ENCODE measurements around the gene ATP2B2. TPM values are rescaled to one million over a fixed set of nuclear protein-coding genes. Genes with fewer than 3 reads are reported as not detected.

ATP2B2 gene
- total RNA-seq, 1 experiment from 2014 or later = not detected

DNA sequence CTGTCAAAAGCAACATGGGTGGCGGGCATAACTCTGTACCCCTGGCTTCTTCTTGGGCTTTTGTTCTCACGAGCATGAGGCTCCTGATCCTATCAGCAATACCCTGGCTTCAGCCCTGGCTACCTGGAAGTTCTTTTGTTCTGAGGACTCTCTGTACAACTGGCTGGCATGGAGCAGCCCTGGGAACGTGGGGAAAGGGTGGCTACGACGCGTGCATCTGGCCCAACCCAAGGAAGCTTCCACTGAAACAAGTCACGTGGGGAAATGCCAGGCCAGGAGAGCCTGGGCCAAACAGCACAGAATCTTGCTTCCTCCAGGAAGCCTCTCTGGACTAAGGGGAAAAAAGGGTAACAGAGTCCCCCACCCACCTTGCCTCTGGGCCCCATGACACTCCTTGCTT, 22.7 kb upstream of the ATP2B2 start:
- intact Hi-C loops (cut with micrococcal nuclease; ENCODE audit: unreplicated experiment) = no loop called here
- BruUV-seq (replicated peaks) = no TSS peak
- Mint-ChIP-seq H3K27me3 (ENCODE audit: insufficient read depth, unreplicated experiment) (peaks cover 24% of the 10 kb centered on the region), H3K4me3 (ENCODE audit: unreplicated experiment) (no peak overlapping the region), H3K9me3 (ENCODE audit: unreplicated experiment) (no peaks in the 10 kb centered on the region), H3K4me1 (ENCODE audit: low read depth, unreplicated experiment) (no peaks in the 10 kb centered on the region), H3K27ac (ENCODE audit: unreplicated experiment) (no peak overlapping the region), H3K36me3 (ENCODE audit: insufficient read depth, unreplicated experiment) (no peaks in the 10 kb centered on the region)
- H3K4me3 ChIP-seq (ENCODE audit: low read depth, low read length) = no peak overlapping the region
- no peak for DNase-seq
- POLR2A ChIA-PET = no interaction called here
- CTCF ChIA-PET = no interaction called here
- no peaks in the 10 kb centered on the region for H3K9me3 ChIP-seq
- no peaks in the 10 kb centered on the region for H3K36me3 ChIP-seq (ENCODE audit: control insufficient read depth, insufficient read depth, low read length)
- no peaks in the 10 kb centered on the region for H3K4me1 ChIP-seq
- TF ChIP-seq, protein P1, sequence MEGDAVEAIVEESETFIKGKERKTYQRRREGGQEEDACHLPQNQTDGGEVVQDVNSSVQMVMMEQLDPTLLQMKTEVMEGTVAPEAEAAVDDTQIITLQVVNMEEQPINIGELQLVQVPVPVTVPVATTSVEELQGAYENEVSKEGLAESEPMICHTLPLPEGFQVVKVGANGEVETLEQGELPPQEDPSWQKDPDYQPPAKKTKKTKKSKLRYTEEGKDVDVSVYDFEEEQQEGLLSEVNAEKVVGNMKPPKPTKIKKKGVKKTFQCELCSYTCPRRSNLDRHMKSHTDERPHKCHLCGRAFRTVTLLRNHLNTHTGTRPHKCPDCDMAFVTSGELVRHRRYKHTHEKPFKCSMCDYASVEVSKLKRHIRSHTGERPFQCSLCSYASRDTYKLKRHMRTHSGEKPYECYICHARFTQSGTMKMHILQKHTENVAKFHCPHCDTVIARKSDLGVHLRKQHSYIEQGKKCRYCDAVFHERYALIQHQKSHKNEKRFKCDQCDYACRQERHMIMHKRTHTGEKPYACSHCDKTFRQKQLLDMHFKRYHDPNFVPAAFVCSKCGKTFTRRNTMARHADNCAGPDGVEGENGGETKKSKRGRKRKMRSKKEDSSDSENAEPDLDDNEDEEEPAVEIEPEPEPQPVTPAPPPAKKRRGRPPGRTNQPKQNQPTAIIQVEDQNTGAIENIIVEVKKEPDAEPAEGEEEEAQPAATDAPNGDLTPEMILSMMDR (IDR thresholded peaks at IDR 0.05; ENCODE audit: insufficient read depth in 1 of 2, low read depth in 1 of 2, low read length in 1 of 2, severe bottlenecking in 1 of 2, unreplicated experiment in 1 of 2) = no peak
- H3K27me3 ChIP-seq (replicated peaks; ENCODE audit: control insufficient read depth, insufficient read depth, low read length) = no peaks in the 10 kb centered on the region; the same call in 1 of the 2 replicates

DNA sequence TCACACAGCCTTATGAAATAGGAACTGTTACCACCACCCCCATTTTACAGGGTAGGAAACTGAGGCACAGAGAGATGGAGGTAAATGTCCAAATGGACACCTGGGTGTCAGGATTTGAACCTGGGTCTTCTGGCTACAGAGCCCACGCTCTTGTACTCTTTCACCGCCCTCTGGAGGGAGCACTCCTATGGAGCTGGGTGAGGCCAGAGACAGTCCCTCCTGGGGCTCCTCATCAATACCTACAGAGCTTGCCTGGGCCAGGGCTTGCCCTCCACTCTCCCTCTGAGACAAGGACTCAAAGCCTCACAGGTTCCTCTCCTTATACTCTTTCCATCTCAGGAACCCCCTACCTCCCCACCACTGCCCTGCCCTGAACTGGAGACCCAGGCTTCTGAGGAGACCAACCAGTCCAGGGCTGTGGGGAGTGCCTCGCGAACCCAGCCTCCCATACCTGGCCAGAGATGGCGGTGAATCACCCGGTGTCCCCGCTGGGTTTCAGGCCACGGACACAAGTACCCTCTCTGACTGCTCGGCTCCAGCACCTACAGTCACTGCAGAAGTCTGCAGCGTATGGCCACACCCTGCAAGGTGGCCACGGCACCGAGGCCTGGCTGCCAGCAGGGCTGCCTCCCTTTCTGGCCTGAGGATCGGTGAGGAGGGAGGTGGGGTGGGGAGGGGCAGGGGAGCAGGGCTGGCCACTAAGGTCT, 22.1 kb upstream of the ATP2B2 start:
- Histone ChIP-seq H3K9me3 (no peaks in the 10 kb centered on the region), H3K4me3 (ENCODE audit: low read depth, low read length) (no peak overlapping the region), H3K4me1 (no peaks in the 10 kb centered on the region), H3K27me3 (replicated peaks; ENCODE audit: control insufficient read depth, insufficient read depth, low read length) (no peaks in the 10 kb centered on the region; the same call in none of the 2 replicates), H3K36me3 (ENCODE audit: control insufficient read depth, insufficient read depth, low read length) (no peaks in the 10 kb centered on the region)
- ChIA-PET CTCF (no interaction called here), POLR2A (no interaction called here)
- H3K27ac Mint-ChIP-seq (ENCODE audit: unreplicated experiment) = no peak overlapping the region
- H3K4me1 Mint-ChIP-seq (ENCODE audit: low read depth, unreplicated experiment) = no peaks in the 10 kb centered on the region
- no peak for DNase-seq
- H3K36me3 Mint-ChIP-seq (ENCODE audit: insufficient read depth, unreplicated experiment) = no peaks in the 10 kb centered on the region
- no peaks in the 10 kb centered on the region for H3K9me3 Mint-ChIP-seq (ENCODE audit: unreplicated experiment)
- TF ChIP-seq, protein P1 (IDR thresholded peaks at IDR 0.05; ENCODE audit: insufficient read depth in 1 of 2, low read depth in 1 of 2, low read length in 1 of 2, severe bottlenecking in 1 of 2, unreplicated experiment in 1 of 2) = no peak
- peaks cover 24% of the 10 kb centered on the region for H3K27me3 Mint-ChIP-seq (ENCODE audit: insufficient read depth, unreplicated experiment)
- intact Hi-C loops (cut with micrococcal nuclease; ENCODE audit: unreplicated experiment) = no loop called here
- H3K4me3 Mint-ChIP-seq (ENCODE audit: unreplicated experiment) = no peak overlapping the region
- no TSS peak for BruUV-seq (replicated peaks)

DNA sequence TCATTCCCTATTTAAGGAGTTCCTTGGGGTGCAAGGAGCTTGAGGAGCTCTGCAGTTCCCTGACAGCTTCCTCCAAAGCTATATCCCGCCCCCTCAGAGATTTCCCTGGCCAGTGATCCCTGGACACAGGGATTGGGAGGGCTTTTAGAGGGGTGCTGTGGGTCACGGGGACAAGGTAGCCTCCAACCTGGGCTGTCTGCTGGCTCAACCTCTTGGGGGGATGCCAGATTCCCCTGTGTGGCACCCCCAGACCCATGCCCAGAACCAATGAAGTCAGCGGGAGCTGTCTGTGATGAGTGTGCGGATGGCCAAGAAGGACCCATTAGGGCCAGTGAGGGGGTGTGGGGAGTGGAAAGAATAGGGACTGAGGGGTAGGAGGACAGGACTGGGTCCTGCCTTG, 21.0 kb upstream of the ATP2B2 start:
- intact Hi-C loops (cut with micrococcal nuclease; ENCODE audit: unreplicated experiment) = no loop called here
- no TSS peak for BruUV-seq (replicated peaks)
- ChIA-PET POLR2A (no interaction called here), CTCF (no interaction called here)
- Histone ChIP-seq H3K4me1 (no peaks in the 10 kb centered on the region), H3K36me3 (ENCODE audit: control insufficient read depth, insufficient read depth, low read length) (no peaks in the 10 kb centered on the region), H3K27me3 (replicated peaks; ENCODE audit: control insufficient read depth, insufficient read depth, low read length) (no peaks in the 10 kb centered on the region; the same call in none of the 2 replicates), H3K4me3 (ENCODE audit: low read depth, low read length) (no peak overlapping the region), H3K9me3 (no peaks in the 10 kb centered on the region)
- no peaks in the 10 kb centered on the region for H3K36me3 Mint-ChIP-seq (ENCODE audit: insufficient read depth, unreplicated experiment)
- H3K27ac Mint-ChIP-seq (ENCODE audit: unreplicated experiment) = no peak overlapping the region
- TF ChIP-seq, protein P1 (IDR thresholded peaks at IDR 0.05; ENCODE audit: insufficient read depth in 1 of 2, low read depth in 1 of 2, low read length in 1 of 2, severe bottlenecking in 1 of 2, unreplicated experiment in 1 of 2) = no peak
- H3K4me1 Mint-ChIP-seq (ENCODE audit: low read depth, unreplicated experiment) = no peaks in the 10 kb centered on the region
- peaks cover 23% of the 10 kb centered on the region for H3K27me3 Mint-ChIP-seq (ENCODE audit: insufficient read depth, unreplicated experiment)
- H3K9me3 Mint-ChIP-seq (ENCODE audit: unreplicated experiment) = no peaks in the 10 kb centered on the region
- DNase-seq = no peak
- H3K4me3 Mint-ChIP-seq (ENCODE audit: unreplicated experiment) = no peak overlapping the region
